GM21515 (cell line): ENCODE data around the gene IFNL1.
"Not testable (repeated sequence)": the region's sequence is repeated elsewhere in the genome, so short reads cannot be mapped to it uniquely, and the experiment has no call there.

Source experiments
- ATAC-seq: cut with Tn5 transposase; IDR thresholded peaks from one replicate; pipeline ENCODE4 v1.9.1; 2021; ENCODE audit not compliant: unreplicated experiment

IFNL1 gene

GRCh38 chr19:39328046-39328705 is 32.0 kb downstream of the IFNL1 start:
- ATAC-seq = no peak

GRCh38 chr19:39329948-39330347 is 33.7 kb downstream of the IFNL1 start:
- ATAC-seq = no peak

GRCh38 chr19:39332293-39332692 is 36.1 kb downstream of the IFNL1 start:
- no peak for ATAC-seq

- ATAC-seq = not testable (repeated sequence)
Measured at GRCh38 chr19:39332738-39333137, 36.5 kb downstream of the IFNL1 start.

GRCh38 chr19:39333507-39333906 is 37.3 kb downstream of the IFNL1 start:
- no peak for ATAC-seq

GRCh38 chr19:39334444-39334976 is 38.3 kb downstream of the IFNL1 start:
- no peak for ATAC-seq

GRCh38 chr19:39335168-39335548 is 39.0 kb downstream of the IFNL1 start:
- ATAC-seq = no peak

GRCh38 chr19:39336483-39336882 is 40.3 kb downstream of the IFNL1 start:
- ATAC-seq = no peak

- ATAC-seq = no peak
Measured at GRCh38 chr19:39339674-39340073, 43.5 kb downstream of the IFNL1 start.

GRCh38 chr19:39340156-39340555 is 43.9 kb downstream of the IFNL1 start:
- ATAC-seq = not testable (repeated sequence)

- no peak for ATAC-seq
Measured at GRCh38 chr19:39341129-39341718, 45.0 kb downstream of the IFNL1 start.

- peak; percentile 85 for ATAC-seq
Measured at GRCh38 chr19:39341719-39342604, 45.8 kb downstream of the IFNL1 start, which contains the start of gene SAMD4B. Gene SAMD4B, plus strand, starts transcription at chr19:39342421. Its CDS starts 14,473 bp downstream, at chr19:39356894.

GRCh38 chr19:39342647-39343305 is 46.6 kb downstream of the IFNL1 start:
- ATAC-seq = no peak

GRCh38 chr19:39345956-39346355 is 49.7 kb downstream of the IFNL1 start:
- ATAC-seq = no peak

- no peak for ATAC-seq
Measured at GRCh38 chr19:39347332-39348164, 51.3 kb downstream of the IFNL1 start.
